Left lung (tissue), 10 donors: Measurements from ENCODE around the gene DLG2. TPM values are rescaled to one million over a fixed set of nuclear protein-coding genes. Genes with fewer than 3 reads are reported as not detected.

Experiments used
- ATAC-seq: fragments of 200-7000 bp; cut with Tn5 transposase; one replicate; pipeline ENCODE4 v1.9.1; 2020; ENCODE audit warnings: moderate library complexity
- DNase-seq, 4 donors: peaks; one replicate each; pipeline ENCODE4 v3.0.0-alpha.2; 2013 to 2020
- H3K27ac ChIP-seq, 2 donors: fragments of 200-600 bp; sonication (generic) in 1 of 2; one replicate each; pipeline versions ENCODE4 v1.5.0 to v1.8.0; 2020 to 2021
- H3K27me3 ChIP-seq, 2 donors: fragments of 200-600 bp; sonication (generic) in 1 of 2; one replicate each; pipeline versions ENCODE4 v1.5.0 to v1.8.0; 2020 to 2021
- H3K36me3 ChIP-seq, 2 donors: fragments of 200-600 bp; sonication (generic) in 1 of 2; one replicate each; pipeline versions ENCODE4 v1.5.0 to v1.8.0; 2020 to 2021
- H3K4me1 ChIP-seq, 2 donors: fragments of 200-600 bp; one replicate each; pipeline ENCODE4 v1.8.0; 2021
- H3K4me3 ChIP-seq, 2 donors: fragments of 200-600 bp; sonication (generic) in 1 of 2; one replicate each; pipeline versions ENCODE4 v1.5.0 to v1.8.0; 2020 to 2021; ENCODE audit warnings: mild to moderate bottlenecking in 1 of 2
- H3K9me3 ChIP-seq, 2 donors: fragments of 200-600 bp; sonication (generic) in 1 of 2; one replicate each; pipeline versions ENCODE4 v1.5.0 to v1.8.0; 2020 to 2021
- intact Hi-C, 2 donors: fragments of 100-400 bp; cut with DNase I; formaldehyde crosslinking; loops; one replicate each; pipeline versions ENCODE4 v1.11.2 to v1.14.2; 2022
- polyA plus RNA-seq, 6 donors: library from polyadenylated mRNA; unstranded; fragments of 120-200 nt; gene quantifications; one replicate each; pipeline ENCODE4 v1.2.1, GENCODE V29; 2013; ENCODE audit not compliant: insufficient read length in 6 of 6
- total RNA-seq, 2 donors: library from RNA; stranded (reverse); fragmentation: NEBNext Ultra II Directional; extraction: Animal tissue kit (Norgen Biotek cat#: 25700); gene quantifications; one replicate each; pipeline ENCODE4 v1.2.1, GENCODE V29; 2021
- TF ChIP-seq, protein P1 (sequence below), 2 donors: fragments of 200-600 bp; sonication (generic) in 1 of 2; IDR thresholded peaks; one replicate each; pipeline versions ENCODE4 v1.5.0 to v1.8.0; 2021; ENCODE audit warnings: antibody characterized with exemption in 2 of 2
- donor health status: DM: no; HTN: yes; CAD: no.
- donor health status: DM: no; HTN: no; CAD: no.

Gene DLG2
- total and polyA plus RNA-seq, 8 donors = 4.5 to 15.0 (median 8.6) TPM

DNA sequence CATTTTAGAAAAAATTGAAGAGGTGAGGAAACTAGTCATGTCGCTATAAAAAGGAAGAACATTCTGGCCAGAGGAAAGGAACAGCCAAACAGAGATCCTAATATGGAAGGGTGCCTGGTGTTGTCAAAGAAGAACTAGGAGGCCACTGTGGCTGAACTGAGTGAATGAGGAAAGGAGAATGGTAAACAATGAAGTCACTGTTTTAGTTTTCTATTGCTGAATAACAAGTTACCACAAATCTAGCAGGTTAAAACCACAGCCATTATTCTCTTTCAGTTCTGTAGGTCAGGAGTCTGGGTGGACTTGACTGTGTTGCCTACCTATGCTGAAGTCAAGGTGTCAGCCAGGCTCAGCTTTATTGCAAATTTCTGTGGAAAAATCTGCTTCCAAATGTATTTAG lies 1791.7 kb downstream of the DLG2 start:
- H3K9me3 ChIP-seq = no peaks in the 10 kb centered on the region
- H3K4me3 ChIP-seq = no peak overlapping the region
- H3K36me3 ChIP-seq = no peaks in the 10 kb centered on the region
- peaks cover 0 to 4% of the 10 kb centered on the region in 2 donors for H3K4me1 ChIP-seq
- DNase-seq (no peak), ATAC-seq (no peak)
- TF ChIP-seq, protein P1, sequence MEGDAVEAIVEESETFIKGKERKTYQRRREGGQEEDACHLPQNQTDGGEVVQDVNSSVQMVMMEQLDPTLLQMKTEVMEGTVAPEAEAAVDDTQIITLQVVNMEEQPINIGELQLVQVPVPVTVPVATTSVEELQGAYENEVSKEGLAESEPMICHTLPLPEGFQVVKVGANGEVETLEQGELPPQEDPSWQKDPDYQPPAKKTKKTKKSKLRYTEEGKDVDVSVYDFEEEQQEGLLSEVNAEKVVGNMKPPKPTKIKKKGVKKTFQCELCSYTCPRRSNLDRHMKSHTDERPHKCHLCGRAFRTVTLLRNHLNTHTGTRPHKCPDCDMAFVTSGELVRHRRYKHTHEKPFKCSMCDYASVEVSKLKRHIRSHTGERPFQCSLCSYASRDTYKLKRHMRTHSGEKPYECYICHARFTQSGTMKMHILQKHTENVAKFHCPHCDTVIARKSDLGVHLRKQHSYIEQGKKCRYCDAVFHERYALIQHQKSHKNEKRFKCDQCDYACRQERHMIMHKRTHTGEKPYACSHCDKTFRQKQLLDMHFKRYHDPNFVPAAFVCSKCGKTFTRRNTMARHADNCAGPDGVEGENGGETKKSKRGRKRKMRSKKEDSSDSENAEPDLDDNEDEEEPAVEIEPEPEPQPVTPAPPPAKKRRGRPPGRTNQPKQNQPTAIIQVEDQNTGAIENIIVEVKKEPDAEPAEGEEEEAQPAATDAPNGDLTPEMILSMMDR (IDR thresholded peaks at IDR 0.05) = no peak
- intact Hi-C loops = loop anchor here in 1 of 2 donors (5.0 kb wide), 1 partner anchor 552 kb away; no protein-coding TSS in a partner anchor
- no peak overlapping the region for H3K27ac ChIP-seq
- no peaks in the 10 kb centered on the region for H3K27me3 ChIP-seq

DNA sequence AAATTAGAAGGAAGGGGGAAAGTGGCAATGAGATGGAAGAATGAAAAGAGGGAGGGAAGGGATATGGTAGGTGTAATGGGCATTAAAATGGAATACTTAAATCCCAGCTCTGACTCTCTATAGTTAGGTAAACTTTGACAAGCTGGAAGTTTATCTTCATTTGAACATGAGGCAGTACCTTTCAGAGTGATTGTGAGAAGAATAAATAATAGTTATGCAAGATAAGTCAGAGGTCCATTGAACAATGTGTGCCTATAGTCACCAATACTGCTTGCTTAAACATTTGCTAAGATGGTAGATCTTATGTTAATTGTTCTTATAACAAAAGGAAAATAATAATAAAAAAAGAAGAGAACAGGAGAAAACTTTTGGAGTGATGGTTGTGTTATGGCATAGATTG lies 1795.2 kb downstream of the DLG2 start:
- no peak overlapping the region for H3K4me3 ChIP-seq
- intact Hi-C loops = no loop called here
- TF ChIP-seq, protein P1 (IDR thresholded peaks at IDR 0.05) = no peak
- H3K36me3 ChIP-seq = no peaks in the 10 kb centered on the region
- ATAC-seq = no peak
- no peaks in the 10 kb centered on the region for H3K27me3 ChIP-seq
- H3K4me1 ChIP-seq = no peaks in the 10 kb centered on the region
- no peak overlapping the region for H3K27ac ChIP-seq
- no peaks in the 10 kb centered on the region for H3K9me3 ChIP-seq
- DNase-seq = no peak

- TF ChIP-seq, protein P1 (IDR thresholded peaks at IDR 0.05) = peak; percentile 35 to 42
- intact Hi-C loops = no loop called here
Measured at GRCh38 chr11:83827940-83828554, 1799.1 kb downstream of the DLG2 start.

DNA sequence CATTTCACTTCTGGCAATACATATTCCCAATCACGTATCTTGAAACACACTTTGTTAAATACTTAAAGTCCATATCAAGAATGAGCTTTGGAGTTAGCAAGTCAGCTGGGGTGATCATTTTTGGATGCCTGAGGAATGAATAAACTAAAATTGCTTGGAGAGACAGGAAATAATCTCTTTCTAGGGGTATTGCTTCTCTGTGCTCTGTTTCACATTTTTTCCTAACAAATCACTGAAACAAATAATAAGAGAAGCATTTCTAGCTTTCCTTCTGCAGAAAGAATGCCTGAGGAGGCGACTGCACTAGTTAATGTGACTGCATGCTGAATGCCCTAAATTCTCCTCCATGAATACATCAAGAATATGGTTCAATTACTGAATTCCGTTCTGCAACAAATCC lies 1799.6 kb downstream of the DLG2 start:
- Histone ChIP-seq H3K4me1 (no peaks in the 10 kb centered on the region), H3K27me3 (no peaks in the 10 kb centered on the region), H3K4me3 (no peak overlapping the region), H3K9me3 (no peaks in the 10 kb centered on the region), H3K36me3 (no peaks in the 10 kb centered on the region), H3K27ac (no peak overlapping the region)
- no peak for ATAC-seq
- intact Hi-C loops = no loop called here
- DNase-seq = no peak
- TF ChIP-seq, protein P1 (IDR thresholded peaks at IDR 0.05) = no peak

More at GRCh38 chr11:83827940-83828554, 1799.1 kb downstream of the DLG2 start:
- no peaks in the 10 kb centered on the region for H3K27me3 ChIP-seq
- no peaks in the 10 kb centered on the region for H3K9me3 ChIP-seq
- no peak overlapping the region for H3K4me3 ChIP-seq
- DNase-seq (peak in 2 of 4 donors; percentile 27 to 41), ATAC-seq (peak; percentile 84)
- H3K27ac ChIP-seq = no peak overlapping the region
- H3K36me3 ChIP-seq = no peaks in the 10 kb centered on the region
- H3K4me1 ChIP-seq = no peaks in the 10 kb centered on the region

GRCh38 chr11:83826078-83826477 lies 1801.1 kb downstream of the DLG2 start:
- TF ChIP-seq, protein P1 (IDR thresholded peaks at IDR 0.05) = no peak
- no peaks in the 10 kb centered on the region for H3K4me1 ChIP-seq
- no peak overlapping the region for H3K27ac ChIP-seq
- no peaks in the 10 kb centered on the region for H3K36me3 ChIP-seq
- H3K27me3 ChIP-seq = no peaks in the 10 kb centered on the region
- ATAC-seq (no peak), DNase-seq (no peak)
- no peak overlapping the region for H3K4me3 ChIP-seq
- intact Hi-C loops = no loop called here
- no peaks in the 10 kb centered on the region for H3K9me3 ChIP-seq
